Thyroid gland (tissue), 4 donors: ENCODE measurements around the gene PRPF40A.

Source experiments
- POLR2A ChIP-seq, 2 donors: fragments of 450-650 bp; IDR thresholded peaks; one replicate each; pipeline ENCODE4 v1.6.1; 2017; ENCODE audit warnings: antibody characterized with exemption in 2 of 2, mild to moderate bottlenecking in 2 of 2, moderate library complexity in 1 of 2
- TF ChIP-seq, protein P1 (sequence below), 6 experiments: fragments of 200-600 bp in 3 of 6; fragments of 450-650 bp in 3 of 6; sonication (generic) in 3 of 6; IDR thresholded peaks; one replicate each; pipeline ENCODE4 v1.5.1; 2016 to 2019; ENCODE audit warnings: antibody characterized with exemption in 6 of 6, mild to moderate bottlenecking in 2 of 6, inconsistent platforms in 1 of 6, moderate library complexity in 1 of 6

DNA sequence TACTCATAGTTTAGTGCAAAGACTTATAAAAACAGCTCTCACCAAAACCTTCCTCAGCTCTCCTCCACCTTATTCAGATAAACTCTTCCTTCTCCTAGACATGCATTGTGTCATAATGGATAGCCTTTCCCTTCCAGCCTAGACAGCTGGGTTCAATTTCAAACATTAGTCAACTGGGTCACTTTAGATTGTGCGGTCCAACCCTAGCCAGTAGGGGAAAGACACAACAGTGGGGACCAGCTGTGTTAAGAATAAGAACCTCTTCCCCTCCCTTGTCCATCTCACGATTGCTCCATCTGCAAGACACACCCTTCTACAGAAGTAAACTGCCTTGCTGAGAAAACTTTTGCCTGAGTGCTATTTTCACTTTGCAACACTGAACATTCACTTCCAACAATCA, 8.5 kb downstream of the PRPF40A start:
- TF ChIP-seq, protein P1, sequence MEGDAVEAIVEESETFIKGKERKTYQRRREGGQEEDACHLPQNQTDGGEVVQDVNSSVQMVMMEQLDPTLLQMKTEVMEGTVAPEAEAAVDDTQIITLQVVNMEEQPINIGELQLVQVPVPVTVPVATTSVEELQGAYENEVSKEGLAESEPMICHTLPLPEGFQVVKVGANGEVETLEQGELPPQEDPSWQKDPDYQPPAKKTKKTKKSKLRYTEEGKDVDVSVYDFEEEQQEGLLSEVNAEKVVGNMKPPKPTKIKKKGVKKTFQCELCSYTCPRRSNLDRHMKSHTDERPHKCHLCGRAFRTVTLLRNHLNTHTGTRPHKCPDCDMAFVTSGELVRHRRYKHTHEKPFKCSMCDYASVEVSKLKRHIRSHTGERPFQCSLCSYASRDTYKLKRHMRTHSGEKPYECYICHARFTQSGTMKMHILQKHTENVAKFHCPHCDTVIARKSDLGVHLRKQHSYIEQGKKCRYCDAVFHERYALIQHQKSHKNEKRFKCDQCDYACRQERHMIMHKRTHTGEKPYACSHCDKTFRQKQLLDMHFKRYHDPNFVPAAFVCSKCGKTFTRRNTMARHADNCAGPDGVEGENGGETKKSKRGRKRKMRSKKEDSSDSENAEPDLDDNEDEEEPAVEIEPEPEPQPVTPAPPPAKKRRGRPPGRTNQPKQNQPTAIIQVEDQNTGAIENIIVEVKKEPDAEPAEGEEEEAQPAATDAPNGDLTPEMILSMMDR (IDR thresholded peaks at IDR 0.05): no peak
- TF ChIP-seq POLR2A (IDR thresholded peaks at IDR 0.05): no peak
